ENCODE data around the gene PTPRM.

- TF ChIP-seq POLR2A (IDR thresholded peaks at IDR 0.05) (no peak), CTCF (IDR thresholded peaks at IDR 0.05) (no peak), EP300 (IDR thresholded peaks at IDR 0.05) (no peak)
These were observed 650.0 kb downstream of the PTPRM start for GRCh38 chr18:8217051-8217564.

Data from ovary (tissue), 3 donors.